Mononuclear cell (primary cell): ENCODE data around the gene NES. TPM values are rescaled to one million over a fixed set of nuclear protein-coding genes. Genes with fewer than 3 reads are reported as not detected.

Experiments
- H3K27me3 ChIP-seq: 2 replicates; pipeline ENCODE4 v1.6.0; 2011; ENCODE audit warnings: low read length, control low read depth; ENCODE audit not compliant: insufficient read depth
- H3K4me1 ChIP-seq: 2 replicates; pipeline ENCODE4 v1.5.1; 2011; ENCODE audit warnings: mild to moderate bottlenecking, low read length, control low read depth; ENCODE audit not compliant: insufficient read depth
- H3K4me3 ChIP-seq: 2 replicates; pipeline ENCODE4 v1.5.1; 2011; ENCODE audit warnings: mild to moderate bottlenecking, low read length, moderate library complexity
- H3K9me3 ChIP-seq: 2 replicates; pipeline ENCODE4 v1.5.1; 2011; ENCODE audit warnings: low read depth, mild to moderate bottlenecking, control low read depth, low read length
- total RNA-seq: library from RNA; depleted of rRNA; stranded (reverse); fragments of >200 nt; gene quantifications from one replicate; pipeline ENCODE4 v1.2.3, GENCODE V29; 2012

The NES gene
- total RNA-seq, 1 donor: not detected

DNA sequence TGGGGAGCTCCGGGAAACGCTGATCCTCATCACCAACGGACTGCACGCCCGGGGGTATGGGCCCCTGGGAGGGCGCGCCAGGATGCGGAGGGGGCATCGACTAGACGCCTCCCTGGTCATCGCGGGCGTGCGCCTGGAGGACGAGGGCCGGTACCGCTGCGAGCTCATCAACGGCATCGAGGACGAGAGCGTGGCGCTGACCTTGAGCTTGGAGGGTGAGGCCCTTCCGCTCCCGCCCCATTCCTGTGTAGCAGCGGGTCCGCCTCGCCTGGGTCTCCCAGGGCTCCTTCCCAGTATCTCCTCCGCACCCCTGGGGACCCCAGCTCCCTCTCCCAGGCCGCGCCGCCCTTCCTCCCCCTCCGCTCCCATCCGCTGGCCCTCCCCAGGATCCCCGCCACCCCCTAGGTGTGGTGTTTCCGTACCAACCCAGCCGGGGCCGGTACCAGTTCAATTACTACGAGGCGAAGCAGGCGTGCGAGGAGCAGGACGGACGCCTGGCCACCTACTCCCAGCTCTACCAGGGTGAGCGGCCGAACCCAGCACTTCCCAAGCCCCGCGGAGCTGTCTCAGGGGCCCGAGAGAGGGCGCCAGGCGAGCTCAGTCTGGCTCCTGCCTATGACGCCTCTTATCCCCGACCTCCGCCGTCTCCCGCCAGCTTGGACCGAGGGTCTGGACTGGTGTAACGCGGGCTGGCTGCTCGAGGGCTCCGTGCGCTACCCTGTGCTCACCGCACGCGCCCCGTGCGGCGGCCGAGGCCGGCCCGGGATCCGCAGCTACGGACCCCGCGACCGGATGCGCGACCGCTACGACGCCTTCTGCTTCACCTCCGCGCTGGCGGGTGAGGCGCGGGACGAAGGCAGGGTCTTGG, 53.0 kb downstream of the NES start:
- Histone ChIP-seq H3K27me3 (peaks cover 68% of the 10 kb centered on the region), H3K4me1 (peaks cover 20% of the 10 kb centered on the region), H3K9me3 (no peaks in the 10 kb centered on the region), H3K4me3 (no peak overlapping the region)

DNA sequence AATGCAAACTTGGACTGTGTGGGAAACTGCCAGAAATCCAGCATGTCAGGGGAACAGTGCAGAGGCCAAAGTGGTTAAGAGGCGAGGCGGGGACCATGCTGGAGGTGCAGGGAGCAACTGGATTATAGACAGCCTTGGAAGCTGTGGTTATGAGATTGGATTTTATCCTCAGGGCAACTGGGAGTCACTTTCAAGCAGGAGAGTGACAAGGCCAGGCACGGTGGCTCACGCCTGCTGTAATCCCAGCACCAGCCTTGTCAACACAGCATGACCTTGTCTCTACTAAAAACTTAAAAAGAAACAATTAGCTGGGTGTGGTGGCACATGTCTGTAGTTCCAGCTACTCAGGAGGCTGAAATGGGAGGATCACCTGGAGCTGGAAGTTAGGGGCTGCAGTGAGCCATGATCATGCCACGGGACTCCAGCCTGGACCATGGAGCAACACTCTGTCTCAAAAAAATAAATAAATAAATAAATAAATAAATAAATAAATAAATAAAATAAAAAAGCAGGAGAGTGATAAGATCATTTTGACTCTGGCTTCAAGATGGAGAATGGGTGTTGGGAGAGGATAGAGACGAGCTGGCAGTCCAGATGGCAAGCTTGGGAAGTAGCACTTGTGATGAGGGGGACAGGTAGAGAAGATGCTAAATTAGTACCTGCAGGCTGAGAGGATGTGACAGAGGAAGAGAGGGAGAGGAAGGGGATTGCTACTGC, 54.5 kb downstream of the NES start:
- H3K4me1 ChIP-seq: peaks cover 20% of the 10 kb centered on the region
- peaks cover 71% of the 10 kb centered on the region for H3K27me3 ChIP-seq
- no peaks in the 10 kb centered on the region for H3K9me3 ChIP-seq

DNA sequence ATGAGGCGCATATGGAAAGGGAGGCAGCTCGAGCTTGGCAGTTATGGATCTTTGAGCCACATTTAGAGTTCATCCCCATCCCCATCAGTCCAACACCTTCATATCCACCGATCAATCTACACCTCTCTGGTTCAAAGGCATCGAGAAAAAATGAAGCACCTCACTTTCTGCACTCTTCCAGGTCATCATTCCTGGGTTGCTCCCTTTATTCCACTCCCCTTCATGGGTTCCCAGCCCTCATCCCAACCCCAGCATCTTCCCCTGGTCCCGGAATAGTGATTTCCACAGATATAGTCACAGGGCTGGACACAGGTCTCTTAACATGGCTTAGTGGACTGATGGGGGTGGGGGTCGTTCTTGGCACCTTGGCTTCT, 57.6 kb downstream of the NES start:
- Histone ChIP-seq H3K27me3 (peaks cover 58% of the 10 kb centered on the region), H3K9me3 (no peaks in the 10 kb centered on the region), H3K4me3 (no peak overlapping the region), H3K4me1 (peaks cover 8% of the 10 kb centered on the region)

More for the DNA sequence above, 54.5 kb downstream of the NES start:
- no peak overlapping the region for H3K4me3 ChIP-seq

DNA sequence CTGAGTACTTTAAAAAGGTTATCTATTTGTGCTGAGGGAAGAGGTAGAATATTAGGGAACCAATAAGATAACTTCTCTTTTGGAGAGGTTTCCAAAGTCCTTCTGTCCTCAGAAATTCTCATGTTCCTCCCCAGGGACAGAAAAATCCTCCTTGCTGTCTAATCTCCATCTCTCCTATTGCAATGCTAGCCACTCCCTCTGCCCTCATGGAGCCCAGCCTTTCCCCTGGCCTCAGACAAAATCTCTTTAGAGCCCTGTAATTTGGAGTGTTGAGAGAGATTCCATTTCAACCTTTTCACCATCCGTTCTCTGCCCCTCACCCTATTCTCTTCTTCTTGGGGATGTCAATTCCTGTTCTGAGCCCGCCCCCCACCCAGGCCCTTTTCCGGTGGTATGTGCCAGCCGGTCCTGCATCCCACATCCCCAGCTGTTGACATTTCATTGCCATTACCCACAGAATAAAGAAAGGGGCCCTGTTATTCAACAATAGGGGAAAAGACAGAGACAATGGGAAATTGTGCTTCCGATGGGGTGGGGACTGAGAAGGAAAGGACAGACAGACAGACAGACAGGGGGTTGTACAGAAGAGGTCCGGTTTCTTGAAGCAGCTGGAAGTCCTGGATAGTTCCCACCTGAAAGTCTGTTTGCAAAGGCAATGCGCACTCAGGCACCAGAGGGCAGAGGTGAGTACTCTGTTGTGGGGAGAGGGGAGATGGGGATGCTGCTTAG, 58.2 kb downstream of the NES start, which contains the start of gene HAPLN2:
TSS of gene HAPLN2 (plus strand) at position 563 of the 729 bp plus-strand sequence. CDS start 4,076 bp downstream, outside the sequence.
- no peak within 1 kb of the TSS for H3K4me3 ChIP-seq
- H3K9me3 ChIP-seq: no peaks in the 10 kb centered on the region
- H3K27me3 ChIP-seq: peaks cover 52% of the 10 kb centered on the region
- peaks cover 2% of the 10 kb centered on the region for H3K4me1 ChIP-seq

Other genes with a start within 250 kb of the NES start
- gene MEF2D, start 176.6 kb downstream of the NES start, total RNA-seq: 52.7 TPM
- gene IQGAP3, start 104.8 kb downstream of the NES start, total RNA-seq: 0.10 TPM
- 1.2 TPM for gene TTC24, start 97.7 kb downstream of the NES start, total RNA-seq
- 23.9 TPM for gene NAXE, start 85.6 kb downstream of the NES start, total RNA-seq
- 15.0 TPM for gene GPATCH4, start 75.9 kb downstream of the NES start, total RNA-seq
- 0.21 TPM for gene HAPLN2, start 58.0 kb downstream of the NES start, total RNA-seq
- gene BCAN, start 35.3 kb downstream of the NES start, total RNA-seq: not detected
- 0.42 TPM for gene CRABP2, start 28.2 kb upstream of the NES start, total RNA-seq
- 5.0 TPM for gene METTL25B, start 51.1 kb upstream of the NES start, total RNA-seq
- gene ISG20L2, start 51.4 kb upstream of the NES start, total RNA-seq: 36.0 TPM
- 3.9 TPM for gene MRPL24, start 63.7 kb upstream of the NES start, total RNA-seq
- gene HDGF, start 74.3 kb upstream of the NES start, total RNA-seq: 98.9 TPM
- gene PRCC, start 90.1 kb upstream of the NES start, total RNA-seq: 19.6 TPM
- 19.1 TPM for gene SH2D2A, start 139.4 kb upstream of the NES start, total RNA-seq
- gene INSRR, start 181.7 kb upstream of the NES start, total RNA-seq: not detected
- gene NTRK1, start 183.5 kb upstream of the NES start, total RNA-seq: 0.31 TPM
- gene PEAR1, start 216.3 kb upstream of the NES start, total RNA-seq: 1.7 TPM
- gene LRRC71, start 243.2 kb upstream of the NES start, total RNA-seq: not detected